CD4-positive, alpha-beta T cell (primary cell): Measurements from ENCODE around the gene DUOX1. TPM values are rescaled to one million over a fixed set of nuclear protein-coding genes. Genes with fewer than 3 reads are reported as not detected.

Source experiments
- ATAC-seq: fragments of 200-7000 bp; cut with Tn5 transposase; one replicate; pipeline ENCODE4 v1.10.0; 2022; ENCODE audit warnings: mild to moderate bottlenecking; ENCODE audit not compliant: poor library complexity
- CTCF ChIA-PET: fragments of 350-600 bp; sonication (Branson Sonifier 250); formaldehyde crosslinking; loops from one replicate; lab custom pipeline; 2021; ENCODE audit warnings: antibody characterized with exemption, inconsistent platforms; lab: Charles Lee
- POLR2A ChIA-PET: fragments of 350-600 bp; sonication (Branson Sonifier 250); formaldehyde crosslinking; loops from one replicate; lab custom pipeline; 2021; ENCODE audit warnings: antibody characterized with exemption, inconsistent platforms; lab: Charles Lee
- DNase-seq, 14 experiments: peaks; one replicate each; pipeline ENCODE4 v3.0.0-alpha.2; 2013 to 2020; ENCODE audit warnings: mixed read lengths in 2 of 14
- H3K27ac ChIP-seq, 2 donors: one replicate each; pipeline versions ENCODE4 v1.5.1 to v1.7.0; 2013; ENCODE audit warnings: low read length in 2 of 2, low read depth in 1 of 2, mild to moderate bottlenecking in 1 of 2
- H3K27me3 ChIP-seq, 2 experiments: 1 replicate in 1 of 2; 2 replicates in 1 of 2; pipeline versions ENCODE4 v1.6.1 to v1.7.0; 2013; ENCODE audit warnings: low read length in 2 of 2, control low read depth in 1 of 2, mild to moderate bottlenecking in 1 of 2, moderate library complexity in 1 of 2; ENCODE audit not compliant: insufficient read depth in 2 of 2, control insufficient read depth in 1 of 2
- H3K36me3 ChIP-seq: one replicate; pipeline ENCODE4 v1.6.1; 2013; ENCODE audit warnings: low read length, control low read depth; ENCODE audit not compliant: insufficient read depth
- H3K4me1 ChIP-seq: one replicate; pipeline ENCODE4 v1.6.1; 2013; ENCODE audit warnings: low read length, control low read depth; ENCODE audit not compliant: insufficient read depth
- H3K4me3 ChIP-seq: one replicate; pipeline ENCODE4 v1.5.1; 2013; ENCODE audit warnings: mild to moderate bottlenecking, low read length, moderate library complexity
- H3K9me3 ChIP-seq, 2 experiments: 1 replicate in 1 of 2; 2 replicates in 1 of 2; pipeline versions ENCODE4 v1.6.1 to v1.7.0; 2013; ENCODE audit warnings: low read length in 2 of 2, mild to moderate bottlenecking in 2 of 2, control low read depth in 1 of 2, moderate library complexity in 1 of 2; ENCODE audit not compliant: control insufficient read depth in 1 of 2, insufficient read depth in 1 of 2
- H3K27ac Mint-ChIP-seq: one replicate; pipeline ENCODE4 v1.8.0; 2020; ENCODE audit warnings: mixed read lengths
- H3K27me3 Mint-ChIP-seq: one replicate; pipeline ENCODE4 v1.8.0; 2021; ENCODE audit warnings: mixed read lengths
- H3K36me3 Mint-ChIP-seq: one replicate; pipeline ENCODE4 v1.8.0; 2021; ENCODE audit warnings: low read depth, mixed read lengths
- H3K4me1 Mint-ChIP-seq: one replicate; pipeline ENCODE4 v1.8.0; 2021; ENCODE audit warnings: low read depth, mixed read lengths
- H3K4me3 Mint-ChIP-seq: one replicate; pipeline ENCODE4 v1.8.0; 2020; ENCODE audit warnings: mild to moderate bottlenecking, mixed read lengths
- H3K9me3 Mint-ChIP-seq: one replicate; pipeline ENCODE4 v1.8.0; 2020; ENCODE audit warnings: mixed read lengths
- CTCF ChIP-seq: fragments of 200-600 bp; IDR thresholded peaks from one replicate; pipeline ENCODE4 v1.8.0; 2022; ENCODE audit warnings: antibody characterized with exemption, mild to moderate bottlenecking
- intact Hi-C, 2 experiments: fragments of 100-400 bp; cut with DNase I in 1 of 2; cut with micrococcal nuclease in 1 of 2; formaldehyde crosslinking; loops; one replicate each; pipeline versions ENCODE4 v1.15.1 to v1.9.0; 2023 to 2025; cut with DNase I, micrococcal nuclease
- total RNA-seq, 174 experiments: library from RNA in 2 of 174; stranded (reverse) in 2 of 174; gene quantifications; one replicate each; pipeline ENCODE4 v1.2.3 and lab custom pipeline; 2021 to 2026

Gene DUOX1
- total RNA-seq, 2 experiments from 2014 or later = 0.17 to 0.25 TPM

DNA sequence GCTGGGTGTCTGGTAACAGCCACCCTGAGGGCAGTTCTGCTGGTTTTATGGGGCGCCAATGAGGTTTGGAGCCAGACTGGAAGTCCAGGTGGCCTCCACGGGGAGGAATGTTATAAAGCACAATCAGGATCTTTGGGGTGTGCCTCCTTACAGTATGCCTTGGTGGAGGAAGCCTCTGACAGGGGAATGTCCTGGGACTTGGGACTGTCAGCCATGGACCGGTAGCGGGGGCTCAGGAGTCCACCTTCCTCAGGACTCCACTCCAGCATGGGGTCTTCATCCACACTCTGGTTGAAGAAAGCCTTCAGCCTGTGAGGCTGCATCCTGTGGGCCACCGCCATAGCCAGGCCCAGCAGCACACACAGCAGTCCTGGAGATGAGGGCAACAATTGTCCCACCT, 10.8 kb upstream of the DUOX1 start:
- Mint-ChIP-seq H3K27ac (no peak overlapping the region), H3K27me3 (peaks cover 80% of the 10 kb centered on the region), H3K4me3 (no peak overlapping the region), H3K36me3 (no peaks in the 10 kb centered on the region), H3K9me3 (no peaks in the 10 kb centered on the region), H3K4me1 (peaks cover 35% of the 10 kb centered on the region)
- H3K4me3 ChIP-seq = no peak overlapping the region
- CTCF ChIA-PET = interaction anchor here (1.0 to 2.2 kb wide), 13 partner anchors 8 to 827 kb away, joined by 3 to 28 read pairs (median 5); partner anchors contain the start of gene SORD
- peaks cover 50 to 56% of the 10 kb centered on the region in 2 experiments for H3K27me3 ChIP-seq
- no peaks in the 10 kb centered on the region for H3K36me3 ChIP-seq
- peaks cover 0 to 20% of the 10 kb centered on the region in 2 experiments for H3K9me3 ChIP-seq
- ATAC-seq = no peak
- H3K4me1 ChIP-seq = peaks cover 32% of the 10 kb centered on the region
- TF ChIP-seq CTCF = no peak
- POLR2A ChIA-PET = interaction anchor here (1.4 to 1.6 kb wide), 2 partner anchors 79 to 82 kb away, joined by 6 to 10 read pairs; no protein-coding TSS in a partner anchor
- intact Hi-C loops = loop anchor here in 1 of 2 experiments (5.0 kb wide), 1 partner anchor 48 kb away; no protein-coding TSS in a partner anchor
- no peak overlapping the region for H3K27ac ChIP-seq
- DNase-seq = no peak

DNA sequence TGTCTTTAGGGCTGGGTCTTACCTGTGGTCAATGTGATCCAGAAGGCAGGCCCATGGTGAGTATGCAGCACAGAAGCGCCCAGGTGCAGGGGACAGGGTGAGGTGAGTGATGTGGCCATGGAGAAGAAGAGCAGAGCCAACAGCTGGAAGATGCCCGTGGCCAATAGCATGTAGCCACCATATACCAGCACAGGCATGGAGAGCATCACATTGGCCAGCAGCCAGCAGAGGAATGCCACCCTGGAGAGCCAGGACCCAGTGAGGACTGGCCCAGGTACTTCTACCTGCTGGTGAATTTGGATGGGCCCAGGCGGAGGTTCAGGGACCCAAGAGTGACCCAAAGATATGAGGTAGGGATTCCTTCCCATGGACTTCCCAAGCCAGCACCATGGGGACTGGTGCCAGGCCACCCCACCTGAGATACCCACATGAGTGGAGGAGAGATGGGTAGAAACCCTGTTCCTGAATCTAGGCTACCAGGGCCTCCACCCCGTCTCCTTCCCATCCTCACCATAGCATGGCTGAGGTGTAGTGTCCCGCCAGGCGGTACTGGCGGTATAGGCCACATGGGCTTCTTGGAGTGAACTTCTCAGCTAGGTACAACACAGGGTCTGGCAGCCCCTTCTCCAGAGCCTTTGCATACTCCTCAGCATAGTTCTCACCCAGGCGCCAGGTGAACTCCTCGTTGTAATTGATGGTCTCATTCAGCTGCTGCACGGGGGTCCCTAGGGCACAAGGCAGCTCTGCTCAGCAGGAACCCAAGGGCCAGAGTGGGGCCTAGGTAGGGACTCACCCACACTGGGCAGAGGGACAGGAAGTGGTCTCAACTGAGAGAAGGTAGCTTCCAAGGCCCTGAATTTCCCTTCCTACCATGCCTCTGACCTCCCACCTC, 9.5 kb upstream of the DUOX1 start:
- peaks cover 0 to 18% of the 10 kb centered on the region in 2 experiments for H3K9me3 ChIP-seq
- Mint-ChIP-seq H3K27ac (no peak overlapping the region), H3K9me3 (no peaks in the 10 kb centered on the region), H3K4me1 (peaks cover 25% of the 10 kb centered on the region), H3K27me3 (peaks cover 75% of the 10 kb centered on the region), H3K4me3 (no peak overlapping the region), H3K36me3 (no peaks in the 10 kb centered on the region)
- ATAC-seq (no peak), DNase-seq (no peak)
- ChIA-PET POLR2A (interaction anchor here (1.2 kb wide), 1 partner anchor 337 kb away, joined by 3 read pairs; no protein-coding TSS in a partner anchor), CTCF (no interaction called here)
- H3K4me3 ChIP-seq = no peak overlapping the region
- no peaks in the 10 kb centered on the region for H3K36me3 ChIP-seq
- H3K27me3 ChIP-seq = peaks cover 41 to 49% of the 10 kb centered on the region in 2 experiments
- intact Hi-C loops = loop anchor here in 1 of 2 experiments (5.0 kb wide), 1 partner anchor 82 kb away; no protein-coding TSS in a partner anchor
- TF ChIP-seq CTCF = no peak
- peaks cover 24% of the 10 kb centered on the region for H3K4me1 ChIP-seq
- H3K27ac ChIP-seq = no peak overlapping the region

DNA sequence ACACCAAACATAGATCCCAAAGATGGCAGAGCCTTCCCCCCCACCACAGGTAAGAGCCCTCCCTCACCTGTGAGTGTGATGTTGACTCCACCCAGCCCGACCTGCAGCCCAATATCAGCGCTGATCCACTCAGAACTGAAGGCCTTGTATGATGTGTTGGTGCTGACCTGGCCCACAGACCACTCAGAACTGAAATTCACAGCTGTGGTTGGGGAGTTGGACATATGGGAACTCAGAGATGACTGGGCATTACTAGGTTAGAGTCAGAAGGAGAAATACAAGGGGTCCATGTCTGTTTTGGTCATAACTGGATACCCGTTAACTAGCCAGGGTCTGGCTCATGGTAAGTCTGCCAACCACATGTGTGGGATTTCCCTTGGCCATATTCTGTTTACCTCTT, 8.8 kb upstream of the DUOX1 start:
- ATAC-seq = no peak
- Mint-ChIP-seq H3K27ac (no peak overlapping the region), H3K4me1 (peaks cover 18% of the 10 kb centered on the region), H3K36me3 (no peaks in the 10 kb centered on the region), H3K4me3 (no peak overlapping the region), H3K27me3 (peaks cover 75% of the 10 kb centered on the region), H3K9me3 (no peaks in the 10 kb centered on the region)
- Histone ChIP-seq H3K27ac (no peak overlapping the region), H3K9me3 (peaks cover 0 to 11% of the 10 kb centered on the region in 2 experiments), H3K4me1 (peaks cover 21% of the 10 kb centered on the region), H3K27me3 (peaks cover 39 to 47% of the 10 kb centered on the region in 2 experiments), H3K4me3 (no peak overlapping the region), H3K36me3 (no peaks in the 10 kb centered on the region)
- no peak for TF ChIP-seq CTCF
- ChIA-PET CTCF (no interaction called here), POLR2A (interaction anchor here (1.2 kb wide), 1 partner anchor 336 kb away, joined by 3 read pairs; no protein-coding TSS in a partner anchor)
- intact Hi-C loops = loop anchor here in 1 of 2 experiments (5.0 kb wide), 1 partner anchor 81 kb away; no protein-coding TSS in a partner anchor
- DNase-seq = no peak
